H1 (cell line): Measurements from ENCODE around the gene SCP2. TPM values are rescaled to one million over a fixed set of nuclear protein-coding genes. Genes with fewer than 3 reads are reported as not detected.

Source experiments
- CTCF ChIA-PET: fragments of 300-600 bp; sonication (Branson Sonifier 250); formaldehyde crosslinking; loops from one replicate; lab custom pipeline; 2021; ENCODE audit not compliant: partially characterized antibody; lab: Charles Lee
- POLR2A ChIA-PET: fragments of 300-600 bp; sonication (Branson Sonifier 250); formaldehyde crosslinking; loops from one replicate; lab custom pipeline; 2021; ENCODE audit warnings: inconsistent platforms; ENCODE audit not compliant: partially characterized antibody; lab: Charles Lee
- DNase-seq, 2 experiments: peaks; one replicate each; pipeline versions ENCODE4 v3.0.0 to v3.0.0-alpha.2; 2010 to 2022; ENCODE audit warnings: low spot score in 2 of 2, low read depth in 1 of 2, mixed read lengths in 1 of 2
- FAIRE-seq: peaks from 2 replicates; lab custom pipeline; 2011; peaks lifted over from hg19 to GRCh38; lab: Jason Lieb, UNC
- H2AFZ ChIP-seq: 2 replicates; pipeline ENCODE4 v1.8.1; 2012; ENCODE audit warnings: low read length, inconsistent platforms
- H2AK5ac ChIP-seq: 2 replicates; pipeline ENCODE4 v1.6.1; 2013; ENCODE audit warnings: low read depth, low read length
- H2BK120ac ChIP-seq: replicated peaks from 2 replicates; pipeline ENCODE3; 2013; ENCODE audit warnings: low read depth, low read length, inconsistent platforms
- H2BK12ac ChIP-seq: 2 replicates; pipeline ENCODE4 v1.6.1; 2013; ENCODE audit warnings: low read depth, low read length
- H2BK15ac ChIP-seq: 2 replicates; pipeline ENCODE4 v1.6.1; 2013; ENCODE audit warnings: low read length
- H2BK20ac ChIP-seq: 2 replicates; pipeline ENCODE4 v1.6.1; 2013; ENCODE audit warnings: low read length
- H2BK5ac ChIP-seq: 2 replicates; pipeline ENCODE4 v1.6.1; 2013; ENCODE audit warnings: low read depth, low read length
- H3K14ac ChIP-seq: 2 replicates; pipeline ENCODE4 v1.6.1; 2013; ENCODE audit warnings: inconsistent platforms; ENCODE audit not compliant: insufficient read length
- H3K18ac ChIP-seq: 2 replicates; pipeline ENCODE4 v1.6.1; 2013; ENCODE audit warnings: low read length; ENCODE audit errors: extremely low read depth
- H3K23ac ChIP-seq: 2 replicates; pipeline ENCODE4 v1.6.1; 2013; ENCODE audit warnings: inconsistent platforms; ENCODE audit not compliant: insufficient read length
- H3K23me2 ChIP-seq: 2 replicates; pipeline ENCODE4 v1.6.1; 2013; ENCODE audit warnings: low read depth, low read length
- H3K27ac ChIP-seq: 2 replicates; pipeline ENCODE4 v1.6.1; 2011; ENCODE audit warnings: low read depth, low read length, inconsistent platforms
- H3K27me3 ChIP-seq, 4 experiments: replicated peaks in 1 of 4; 1 replicate in 1 of 4; 2 replicates in 3 of 4; pipeline versions ENCODE4 v1.6.1 to v1.8.1; 2011 to 2013; ENCODE audit warnings: low read length in 3 of 4, mild to moderate bottlenecking in 3 of 4, inconsistent platforms in 2 of 4, mixed read lengths in 2 of 4, moderate library complexity in 1 of 4; ENCODE audit not compliant: control insufficient read depth in 3 of 4, insufficient read depth in 3 of 4; ENCODE audit errors: extremely low read depth in 1 of 4
- H3K36me3 ChIP-seq, 4 experiments: 2 replicates each; pipeline versions ENCODE4 v1.6.1 to v1.8.1; 2011 to 2013; ENCODE audit warnings: mild to moderate bottlenecking in 4 of 4, low read length in 3 of 4, moderate library complexity in 2 of 4, control low read depth in 1 of 4, inconsistent platforms in 1 of 4; ENCODE audit not compliant: insufficient read depth in 4 of 4, control insufficient read depth in 2 of 4
- H3K4ac ChIP-seq: replicated peaks from 2 replicates; pipeline ENCODE3; 2013; ENCODE audit warnings: low read length, low read depth, mixed read lengths, inconsistent platforms; ENCODE audit not compliant: insufficient read length
- H3K4me1 ChIP-seq, 4 experiments: replicated peaks in 1 of 4; 1 replicate in 1 of 4; 2 replicates in 3 of 4; pipeline versions ENCODE4 v1.6.1 to v1.8.1; 2011 to 2013; ENCODE audit warnings: low read length in 3 of 4, inconsistent platforms in 2 of 4, mixed read lengths in 1 of 4; ENCODE audit not compliant: insufficient read depth in 4 of 4, control insufficient read depth in 3 of 4
- H3K4me2 ChIP-seq, 2 experiments: 2 replicates each; pipeline versions ENCODE4 v1.6.1 to v1.8.1; 2011 to 2013; ENCODE audit warnings: low read depth in 2 of 2, low read length in 2 of 2, control low read depth in 1 of 2, inconsistent platforms in 1 of 2, mild to moderate bottlenecking in 1 of 2; ENCODE audit not compliant: insufficient read depth in 1 of 2
- H3K4me3 ChIP-seq, 4 experiments: fragments of 200-600, 300-600 bp in 1 of 4; sonication (generic), shearing (Covaris generic), sonication (Bioruptor Twin) in 1 of 4; 2 replicates each; pipeline versions ENCODE4 v1.5.1 to v1.8.1; 2011 to 2016; ENCODE audit warnings: low read length in 4 of 4, low read depth in 3 of 4, control low read depth in 2 of 4, inconsistent platforms in 2 of 4, mild to moderate bottlenecking in 2 of 4, mixed read lengths in 1 of 4, moderate library complexity in 1 of 4; ENCODE audit not compliant: insufficient read depth in 2 of 4; ENCODE audit errors: extremely low read depth in 1 of 4
- H3K56ac ChIP-seq: replicated peaks from 2 replicates; pipeline ENCODE3; 2013; ENCODE audit warnings: low read depth, mild to moderate bottlenecking, mixed read lengths, low read length, inconsistent platforms; ENCODE audit not compliant: insufficient read length
- H3K79me1 ChIP-seq: 2 replicates; pipeline ENCODE4 v1.6.1; 2013; ENCODE audit warnings: low read depth, low read length, control low read depth
- H3K79me2 ChIP-seq, 2 experiments: 2 replicates each; pipeline versions ENCODE4 v1.6.1 to v1.8.1; 2012 to 2013; ENCODE audit warnings: low read length in 2 of 2, mild to moderate bottlenecking in 2 of 2, inconsistent platforms in 1 of 2; ENCODE audit not compliant: insufficient read depth in 2 of 2, control insufficient read depth in 1 of 2
- H3K9ac ChIP-seq, 4 experiments: replicated peaks in 1 of 4; 1 replicate in 1 of 4; 2 replicates in 3 of 4; pipeline versions ENCODE4 v1.6.1 to v1.8.1; 2011 to 2013; ENCODE audit warnings: low read depth in 3 of 4, low read length in 3 of 4, control low read depth in 2 of 4, mild to moderate bottlenecking in 2 of 4, moderate library complexity in 2 of 4, inconsistent platforms in 1 of 4; ENCODE audit errors: extremely low read depth in 1 of 4
- H3K9me3 ChIP-seq, 2 experiments: 2 replicates each; pipeline versions ENCODE4 v1.6.1 to v1.8.1; 2012 to 2013; ENCODE audit warnings: mild to moderate bottlenecking in 2 of 2, moderate library complexity in 2 of 2, control low read depth in 1 of 2, inconsistent platforms in 1 of 2, low read depth in 1 of 2, low read length in 1 of 2, mixed read lengths in 1 of 2; ENCODE audit not compliant: insufficient read depth in 2 of 2
- H4K20me1 ChIP-seq, 2 experiments: replicated peaks in 1 of 2; 2 replicates each; pipeline versions ENCODE3 to v1.8.1; 2011 to 2013; ENCODE audit warnings: inconsistent platforms in 2 of 2, low read length in 2 of 2, mild to moderate bottlenecking in 1 of 2; ENCODE audit not compliant: insufficient read depth in 2 of 2, control insufficient read depth in 1 of 2
- H4K5ac ChIP-seq: 2 replicates; pipeline ENCODE4 v1.6.1; 2013; ENCODE audit warnings: low read length, low read depth, mixed read lengths, inconsistent platforms; ENCODE audit not compliant: insufficient read length
- H4K8ac ChIP-seq: 2 replicates; pipeline ENCODE4 v1.8.0; 2013; ENCODE audit warnings: mild to moderate bottlenecking, moderate library complexity, low read length, inconsistent platforms; ENCODE audit not compliant: insufficient read depth; ENCODE audit errors: extremely low read depth
- H4K91ac ChIP-seq: replicated peaks from 2 replicates; pipeline ENCODE3; 2013; ENCODE audit warnings: low read length, mixed read lengths, inconsistent platforms; ENCODE audit not compliant: insufficient read length
- BCL11A ChIP-seq, 2 experiments: IDR thresholded peaks; one replicate each; pipeline ENCODE4 v1.6.1; 2011; ENCODE audit warnings: low read depth in 2 of 2, low read length in 2 of 2, mild to moderate bottlenecking in 2 of 2
- CBX8 ChIP-seq: fragments of 300-800, 300-1000 bp; sonication (generic); IDR thresholded peaks from 2 replicates; pipeline ENCODE4 v1.7.1; 2016; ENCODE audit warnings: low read depth, low read length, borderline replicate concordance
- HDAC2 ChIP-seq, 2 experiments: fragments of 300-600 bp in 1 of 2; sonication (generic) in 1 of 2; IDR thresholded peaks; 2 replicates each; pipeline ENCODE4 v1.6.1; 2011 to 2012; ENCODE audit warnings: low read depth in 2 of 2, low read length in 2 of 2, mild to moderate bottlenecking in 2 of 2, moderate library complexity in 2 of 2, borderline replicate concordance in 1 of 2, inconsistent platforms in 1 of 2
- KDM1A ChIP-seq: fragments of 200-600, 300-600 bp; sonication (generic); IDR thresholded peaks from 2 replicates; pipeline ENCODE4 v1.7.1; 2016; ENCODE audit warnings: mild to moderate bottlenecking, low read length, borderline replicate concordance
- KDM4A ChIP-seq: IDR thresholded peaks from one replicate; pipeline ENCODE4 v1.7.1; 2012; ENCODE audit warnings: low read depth, mild to moderate bottlenecking, moderate library complexity, low read length, inconsistent platforms; ENCODE audit not compliant: severe bottlenecking
- KDM5A ChIP-seq: fragments of 200-600 bp; IDR thresholded peaks from 2 replicates; pipeline ENCODE4 v1.7.1; 2012; ENCODE audit warnings: mild to moderate bottlenecking, low read length, inconsistent platforms, mixed read lengths
- NANOG ChIP-seq: IDR thresholded peaks from 2 replicates; pipeline ENCODE4 v1.6.1; 2011; ENCODE audit warnings: low read length, low read depth, mild to moderate bottlenecking, inconsistent platforms; ENCODE audit not compliant: insufficient read depth, poor library complexity, severe bottlenecking
- POLR2A ChIP-seq, 2 experiments: IDR thresholded peaks; 1 replicate in 1 of 2; 2 replicates in 1 of 2; pipeline ENCODE4 v1.6.1; 2011; ENCODE audit warnings: low read depth in 2 of 2, low read length in 2 of 2, mild to moderate bottlenecking in 2 of 2; ENCODE audit errors: control extremely low read depth in 1 of 2
- POLR2AphosphoS5 ChIP-seq: IDR thresholded peaks from 2 replicates; pipeline ENCODE4 v1.6.1; 2011; ENCODE audit warnings: low read depth, low read length
- RXRA ChIP-seq: IDR thresholded peaks from 2 replicates; pipeline ENCODE4 v1.6.1; 2011; ENCODE audit warnings: low read depth, mild to moderate bottlenecking, low read length, moderate library complexity; ENCODE audit not compliant: insufficient read depth
- SRF ChIP-seq: IDR thresholded peaks from 2 replicates; pipeline ENCODE4 v1.6.1; 2011; ENCODE audit warnings: mild to moderate bottlenecking, low read depth, low read length, moderate library complexity
- SUZ12 ChIP-seq: fragments of 200-600 bp; sonication (generic); IDR thresholded peaks from 2 replicates; pipeline ENCODE4 v1.6.1; 2012; ENCODE audit warnings: mild to moderate bottlenecking, inconsistent platforms, low read length, moderate library complexity, mixed read lengths
- TAF1 ChIP-seq: IDR thresholded peaks from 2 replicates; pipeline ENCODE4 v1.6.1; 2011; ENCODE audit warnings: mild to moderate bottlenecking, low read depth, low read length
- TCF12 ChIP-seq: IDR thresholded peaks from 2 replicates; pipeline ENCODE4 v1.6.1; 2011; ENCODE audit warnings: low read depth, mild to moderate bottlenecking, low read length
- ZNF274 ChIP-seq: IDR thresholded peaks from 2 replicates; pipeline ENCODE4 v1.7.0; 2012; ENCODE audit warnings: low read length, borderline replicate concordance; ENCODE audit errors: extremely low read depth
- WGBS, 2 experiments: shearing (Covaris generic) in 1 of 2; methylation state at CpG; one replicate each; pipeline versions ENCODE4 v1.1.6 to v1.1.7; 2013 to 2015; ENCODE audit warnings: low lambda C conversion rate in 2 of 2, mixed read lengths in 2 of 2, inconsistent platforms in 1 of 2, low coverage in 1 of 2, missing lambda C conversion rate in 1 of 2; ENCODE audit not compliant: insufficient replicate concordance in 2 of 2, insufficient coverage in 1 of 2, insufficient read length in 1 of 2; ENCODE audit errors: extremely low coverage in 1 of 2, missing lambda C conversion rate in 1 of 2; 5-methylcytosine and 5-hydroxymethylcytosine counted together
- polyA plus RNA-seq, 7 experiments: library from polyadenylated mRNA; depleted of rRNA in 3 of 7; stranded (reverse) in 5 of 7; unstranded in 2 of 7; fragments of >200 nt in 5 of 7; fragments of 200-250 nt in 2 of 7; gene quantifications; 1 replicate in 5 of 7; 2 replicates in 1 of 7; 4 replicates in 1 of 7; pipeline versions ENCODE4 v1.2.1 to v1.2.3, GENCODE V29; 2011 to 2013; ENCODE audit warnings: missing spikeins in 2 of 7, mixed read lengths in 2 of 7
- total RNA-seq: library from RNA; stranded (reverse); fragmentation: NEBNext Ultra II Directional; extraction: Animal tissue kit (Norgen Biotek cat#: 25700); gene quantifications from 2 replicates; pipeline ENCODE4 v1.2.1, GENCODE V29; 2021

The SCP2 gene
- total and polyA plus RNA-seq, 2 of the 8 experiments (the other 6 are each of a cell fraction or from before 2014, with no cell fraction given), result 20.9 to 54.3 TPM

DNA sequence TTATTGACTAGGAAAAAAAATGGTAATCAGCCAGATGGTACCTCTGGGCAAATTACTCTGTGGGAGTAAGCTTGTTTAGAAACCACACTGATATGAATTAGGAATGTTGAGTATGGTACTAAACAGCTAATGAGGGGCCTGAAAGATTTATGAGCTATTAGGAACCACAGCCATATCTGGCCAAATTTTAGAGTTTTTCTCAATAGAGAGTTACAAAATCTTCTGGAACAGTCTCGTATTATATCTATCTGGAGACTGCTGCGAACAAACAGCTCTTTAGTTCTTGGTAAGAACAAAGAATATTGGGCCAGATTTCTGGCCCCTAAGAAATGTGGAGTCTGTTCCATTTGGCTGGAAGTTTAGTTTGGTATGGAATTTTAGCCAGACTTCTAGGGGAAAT is 130.1 kb downstream of the SCP2 start:
- Histone ChIP-seq H4K20me1 (no peaks in the 10 kb centered on the region), H4K8ac (no peak overlapping the region), H4K5ac (no peak overlapping the region), H4K91ac (no peak overlapping the region), H2BK120ac (no peak overlapping the region), H3K79me2 (no peaks in the 10 kb centered on the region), H3K27me3 (peaks cover 17 to 27% (median 23%) of the 10 kb centered on the region in 4 experiments), H3K4ac (no peak overlapping the region), H2BK15ac (no peak overlapping the region), H3K18ac (no peak overlapping the region), H2AK5ac (no peak overlapping the region), H2BK5ac (no peak overlapping the region), H3K27ac (no peak overlapping the region), H3K9me3 (no peaks in the 10 kb centered on the region), H3K4me1 (peaks cover 0 to 6% (median 3%) of the 10 kb centered on the region in 4 experiments; a peak in 3 of 7 replicates), H3K23me2 (peaks cover 4% of the 10 kb centered on the region; the same call in 1 of the 2 replicates), H3K14ac (no peak overlapping the region), H2BK12ac (no peak overlapping the region), H2BK20ac (no peak overlapping the region), H3K36me3 (no peaks in the 10 kb centered on the region; a peak in 1 of 8 replicates), H3K23ac (no peak overlapping the region), H3K9ac (no peak overlapping the region), H2AFZ (no peak overlapping the region), H3K56ac (no peak overlapping the region), H3K4me3 (no peak overlapping the region), H3K79me1 (no peaks in the 10 kb centered on the region), H3K4me2 (no peak overlapping the region)
- ChIA-PET CTCF (interaction anchor here (0.9 to 1.4 kb wide), 2 partner anchors 20 to 277 kb away, joined by 3 to 4 read pairs; no protein-coding TSS in a partner anchor), POLR2A (interaction anchor here (0.7 kb wide), 1 partner anchor 58 kb away, joined by 3 read pairs; no protein-coding TSS in a partner anchor)
- no peak for DNase-seq
- 85% methylated on average over 2 of the region's 2 CpGs; no CpG with 5 or more reads in 1 of the 2 experiments for WGBS, 2 experiments
- no peak for FAIRE-seq
- TF ChIP-seq ZNF274, result no peak
- no peak for TF ChIP-seq KDM1A
- no peak for TF ChIP-seq POLR2AphosphoS5
- TF ChIP-seq CBX8, result no peak
- TF ChIP-seq RXRA, result no peak
- TF ChIP-seq KDM4A, result no peak
- TF ChIP-seq KDM5A, result no peak
- TF ChIP-seq TCF12, result no peak
- no peak for TF ChIP-seq POLR2A (IDR thresholded peaks at IDR 0.05; ENCODE audit: control extremely low read depth in 1 of 2, low read depth in 2 of 2, low read length in 2 of 2)
- TF ChIP-seq SRF, result no peak
- no peak for TF ChIP-seq TAF1
- TF ChIP-seq SUZ12, result no peak
- no peak for TF ChIP-seq NANOG
- no peak for TF ChIP-seq HDAC2 (IDR thresholded peaks at IDR 0.05; ENCODE audit: borderline replicate concordance in 1 of 2, low read depth in 2 of 2, low read length in 2 of 2)
- TF ChIP-seq BCL11A (IDR thresholded peaks at IDR 0.05; ENCODE audit: low read depth in 2 of 2, low read length in 2 of 2), result no peak
